Measurements from ENCODE around the gene MAP3K14. TPM values are rescaled to one million over a fixed set of nuclear protein-coding genes. Genes with fewer than 3 reads are reported as not detected.

The MAP3K14 gene
- total and polyA plus RNA-seq, 9 donors = 2.4 to 19.8 (median 10.7) TPM

DNA sequence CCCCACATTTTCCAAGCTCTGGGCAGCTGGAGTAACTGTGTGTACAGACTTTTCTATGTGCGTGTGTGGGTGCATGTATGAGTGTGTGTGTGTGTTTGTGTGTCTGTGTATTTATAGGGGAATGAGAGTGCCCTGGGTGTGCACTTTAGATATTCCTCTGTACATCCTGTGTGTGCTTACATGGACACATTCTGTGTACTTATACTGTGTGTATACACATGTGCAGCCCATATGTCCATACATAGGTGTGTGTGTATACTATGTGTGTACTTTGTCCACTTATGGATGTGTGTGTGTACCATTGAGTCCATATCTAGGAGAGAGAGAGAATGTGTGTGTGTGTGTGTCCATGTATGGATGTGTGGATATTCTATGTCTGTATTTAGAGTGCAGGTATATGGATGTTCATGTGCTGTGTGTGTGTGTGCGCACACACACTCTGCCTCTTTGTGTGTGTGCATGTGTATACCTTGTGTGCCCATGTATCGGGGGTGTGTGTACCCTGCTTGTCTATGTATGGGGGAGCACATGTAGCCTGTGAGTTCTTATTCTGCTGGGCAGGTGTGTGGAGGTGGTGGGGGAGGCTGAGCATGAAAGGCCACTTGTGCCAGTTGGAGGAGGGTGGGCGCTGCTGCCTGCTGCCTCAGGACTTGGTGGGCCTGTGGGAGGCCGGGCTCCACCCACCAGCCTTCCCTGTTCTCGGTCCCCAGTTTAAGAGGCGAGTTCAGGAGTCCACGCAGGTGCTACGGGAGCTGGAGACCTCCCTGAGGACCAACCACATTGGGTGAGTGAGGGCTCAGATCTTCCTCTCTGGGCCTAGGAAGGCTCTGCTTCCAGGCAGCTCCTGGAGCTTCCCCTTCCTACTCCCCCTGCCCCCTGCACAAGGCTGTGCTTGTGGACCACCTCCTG lies 84.1 kb downstream of the MAP3K14 start:
- 88 to 96% (median 89%) methylated on average over 7 to 9 of the region's 9 CpGs for WGBS, 3 donors
- Histone ChIP-seq H3K27me3 (no peaks in the 10 kb centered on the region), H3K27ac (no peak overlapping the region), H3K4me1 (ENCODE audit: insufficient read depth) (no peaks in the 10 kb centered on the region), H3K36me3 (no peaks in the 10 kb centered on the region), H3K4me3 (no peak overlapping the region), H3K9me3 (no peaks in the 10 kb centered on the region)
- intact Hi-C loops (cut with DNase I) = no loop called here
- TF ChIP-seq POLR2A (IDR thresholded peaks at IDR 0.05) (no peak), EP300 (IDR thresholded peaks at IDR 0.05) (no peak)
- TF ChIP-seq, protein P1, sequence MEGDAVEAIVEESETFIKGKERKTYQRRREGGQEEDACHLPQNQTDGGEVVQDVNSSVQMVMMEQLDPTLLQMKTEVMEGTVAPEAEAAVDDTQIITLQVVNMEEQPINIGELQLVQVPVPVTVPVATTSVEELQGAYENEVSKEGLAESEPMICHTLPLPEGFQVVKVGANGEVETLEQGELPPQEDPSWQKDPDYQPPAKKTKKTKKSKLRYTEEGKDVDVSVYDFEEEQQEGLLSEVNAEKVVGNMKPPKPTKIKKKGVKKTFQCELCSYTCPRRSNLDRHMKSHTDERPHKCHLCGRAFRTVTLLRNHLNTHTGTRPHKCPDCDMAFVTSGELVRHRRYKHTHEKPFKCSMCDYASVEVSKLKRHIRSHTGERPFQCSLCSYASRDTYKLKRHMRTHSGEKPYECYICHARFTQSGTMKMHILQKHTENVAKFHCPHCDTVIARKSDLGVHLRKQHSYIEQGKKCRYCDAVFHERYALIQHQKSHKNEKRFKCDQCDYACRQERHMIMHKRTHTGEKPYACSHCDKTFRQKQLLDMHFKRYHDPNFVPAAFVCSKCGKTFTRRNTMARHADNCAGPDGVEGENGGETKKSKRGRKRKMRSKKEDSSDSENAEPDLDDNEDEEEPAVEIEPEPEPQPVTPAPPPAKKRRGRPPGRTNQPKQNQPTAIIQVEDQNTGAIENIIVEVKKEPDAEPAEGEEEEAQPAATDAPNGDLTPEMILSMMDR (IDR thresholded peaks at IDR 0.05) = no peak
- no peak for DNase-seq

- Histone ChIP-seq H3K4me3 (no peak overlapping the region), H3K4me1 (ENCODE audit: insufficient read depth) (no peaks in the 10 kb centered on the region), H3K36me3 (no peaks in the 10 kb centered on the region), H3K27ac (no peak overlapping the region), H3K27me3 (no peaks in the 10 kb centered on the region), H3K9me3 (no peaks in the 10 kb centered on the region)
- DNase-seq = no peak
- no peak for TF ChIP-seq EP300 (IDR thresholded peaks at IDR 0.05)
- TF ChIP-seq, protein P1 (IDR thresholded peaks at IDR 0.05) = no peak
- TF ChIP-seq POLR2A (IDR thresholded peaks at IDR 0.05) = no peak
- intact Hi-C loops (cut with DNase I) = no loop called here
- WGBS, 3 donors = 74 to 82% (median 82%) methylated on average over 18 to 19 of the region's 19 CpGs
Measured at GRCh38 chr17:45231481-45232116, 85.2 kb downstream of the MAP3K14 start.

- TF ChIP-seq POLR2A (IDR thresholded peaks at IDR 0.05) (no peak), EP300 (IDR thresholded peaks at IDR 0.05) (no peak)
- TF ChIP-seq, protein P1 (IDR thresholded peaks at IDR 0.05) = no peak
- H3K4me1 ChIP-seq (ENCODE audit: insufficient read depth) = no peaks in the 10 kb centered on the region
- H3K4me3 ChIP-seq = no peak overlapping the region
- no peak for DNase-seq
- WGBS, 3 donors = 43 to 54% (median 52%) methylated on average over 5 to 12 of the region's 12 CpGs
- H3K27me3 ChIP-seq = no peaks in the 10 kb centered on the region
- no peak overlapping the region for H3K27ac ChIP-seq
- intact Hi-C loops (cut with DNase I) = no loop called here
- H3K9me3 ChIP-seq = no peaks in the 10 kb centered on the region
- H3K36me3 ChIP-seq = no peaks in the 10 kb centered on the region
Measured at GRCh38 chr17:45230787-45231480, 85.9 kb downstream of the MAP3K14 start.

- TF ChIP-seq EP300 (IDR thresholded peaks at IDR 0.05) = no peak
- no peaks in the 10 kb centered on the region for H3K4me1 ChIP-seq (ENCODE audit: insufficient read depth)
- no peak overlapping the region for H3K27ac ChIP-seq
- no peak overlapping the region for H3K4me3 ChIP-seq
- H3K27me3 ChIP-seq = no peaks in the 10 kb centered on the region
- H3K9me3 ChIP-seq = no peaks in the 10 kb centered on the region
- no peaks in the 10 kb centered on the region for H3K36me3 ChIP-seq
- 85 to 93% (median 87%) methylated on average over 4 of the region's 4 CpGs for WGBS, 3 donors
- intact Hi-C loops (cut with DNase I) = no loop called here
- no peak for DNase-seq
Measured at GRCh38 chr17:45230410-45230786, 86.4 kb downstream of the MAP3K14 start.

All from ovary (tissue), 9 donors.